IPS-NIHi7 (cell line): ENCODE results near the gene KCNK16.

Experiments used
- DNase-seq: peaks from one replicate; pipeline ENCODE4 v3.0.0; 2012; ENCODE audit warnings: mixed read lengths; ENCODE audit errors: extremely low spot score

KCNK16 gene

DNA sequence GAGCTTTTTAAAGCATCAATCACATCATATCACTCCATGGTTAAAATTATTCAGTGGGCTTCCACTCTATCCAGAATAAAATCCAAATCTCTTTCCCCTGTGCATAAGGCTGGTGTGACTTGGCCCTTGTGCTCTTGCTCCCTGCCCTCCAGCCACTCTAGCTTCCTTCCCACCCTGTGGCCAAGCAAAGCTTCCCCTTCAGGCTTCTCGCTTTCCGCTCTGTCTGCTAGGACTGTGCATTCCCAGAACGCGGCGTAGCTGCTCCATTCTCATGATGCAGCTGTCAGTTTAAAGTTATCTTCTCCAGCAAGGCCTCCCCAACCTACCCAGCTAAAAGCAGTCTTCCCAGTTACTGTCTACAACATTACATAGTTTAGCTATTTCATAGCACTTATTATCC, 19.4 kb upstream of the KCNK16 start:
- DNase-seq, result no peak

DNA sequence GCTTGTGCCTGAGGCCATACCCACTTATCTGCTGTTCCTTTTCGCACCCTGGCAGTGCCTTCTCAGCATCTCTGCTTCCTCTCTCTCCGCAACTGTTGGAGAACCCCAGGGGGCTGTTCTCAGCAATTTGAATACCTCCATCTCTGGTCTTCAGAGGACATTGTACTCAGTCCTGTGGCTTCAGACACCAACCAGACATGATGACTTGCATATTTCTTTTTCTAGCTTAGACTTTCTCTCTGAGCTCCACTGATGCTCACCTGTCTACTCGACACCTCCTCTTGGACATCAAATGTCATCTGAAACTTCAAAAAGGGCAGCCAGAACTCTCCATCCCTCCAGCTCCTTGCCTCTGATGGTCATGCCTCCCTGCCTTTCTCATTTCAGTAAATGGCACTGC, 18.9 kb upstream of the KCNK16 start:
- DNase-seq, result no peak

DNA sequence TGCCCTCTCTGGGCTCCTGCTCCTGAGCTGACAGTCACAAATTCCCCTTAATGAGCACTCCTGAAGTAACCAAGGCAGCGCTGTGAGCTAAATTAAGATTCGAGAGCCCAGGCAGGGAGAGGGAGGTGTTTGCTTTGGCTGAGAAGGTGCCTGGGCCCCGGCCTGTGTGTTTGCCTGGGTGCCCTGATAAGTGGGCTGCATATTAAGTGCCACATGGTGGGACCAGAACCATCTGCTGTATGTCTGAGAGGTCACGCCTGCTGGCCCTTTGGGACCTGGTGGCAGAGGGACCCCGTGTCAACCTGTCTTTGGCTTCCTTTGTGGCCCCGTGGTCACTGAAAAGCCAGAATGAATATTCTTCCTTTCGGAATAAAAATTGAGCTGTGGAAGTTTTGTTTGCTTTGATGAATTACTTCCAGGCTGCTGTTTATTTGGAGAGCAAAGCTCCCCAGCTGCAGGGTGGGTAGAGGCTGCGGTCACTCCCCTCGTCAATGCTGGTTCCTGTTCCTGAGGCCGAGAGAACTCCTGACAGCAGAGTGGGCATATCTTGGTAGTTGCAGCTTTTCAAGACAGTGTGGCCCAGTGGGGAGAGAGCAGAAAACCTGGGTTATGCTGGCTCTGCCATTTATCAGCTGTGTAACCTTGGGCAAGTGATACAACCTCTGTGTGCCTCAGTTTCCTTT, 17.5 kb upstream of the KCNK16 start:
- DNase-seq, result no peak

DNA sequence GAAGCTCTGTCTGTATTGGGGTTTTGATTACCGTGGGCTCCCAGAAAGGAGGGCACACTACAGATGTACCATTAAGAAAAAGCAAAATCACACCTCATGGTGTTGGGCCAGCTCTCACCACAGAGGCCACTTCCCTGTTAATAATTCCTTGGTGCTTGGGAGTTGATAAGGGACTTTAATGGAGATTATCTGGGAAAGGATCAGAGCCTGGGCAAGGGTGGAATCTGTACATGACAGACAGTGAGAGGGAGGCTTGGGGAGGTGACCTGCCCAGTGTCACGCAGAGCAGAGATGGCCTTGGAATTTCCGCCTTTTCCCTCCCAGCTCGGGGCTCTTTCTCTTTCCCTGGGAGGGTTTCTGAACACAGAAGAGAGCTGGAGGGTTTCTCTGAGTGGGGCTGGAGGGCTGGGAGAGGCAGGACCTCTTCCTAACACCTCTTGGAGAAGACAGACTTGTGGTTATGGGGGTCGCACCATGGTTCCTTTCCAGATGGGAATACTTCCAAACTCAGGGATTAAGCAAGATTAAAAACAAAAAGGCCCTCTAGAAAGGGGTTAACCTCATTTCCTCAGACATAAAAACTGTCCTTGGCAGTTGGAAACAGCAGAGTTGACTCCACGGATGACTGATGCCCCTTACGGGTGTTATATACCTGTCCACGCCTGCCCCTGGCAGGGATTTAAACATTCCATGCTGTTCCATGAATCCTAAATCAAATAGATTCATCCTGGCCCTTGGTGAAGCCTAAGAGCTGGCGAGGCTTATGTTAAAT, 16.8 kb upstream of the KCNK16 start:
- no peak for DNase-seq

DNA sequence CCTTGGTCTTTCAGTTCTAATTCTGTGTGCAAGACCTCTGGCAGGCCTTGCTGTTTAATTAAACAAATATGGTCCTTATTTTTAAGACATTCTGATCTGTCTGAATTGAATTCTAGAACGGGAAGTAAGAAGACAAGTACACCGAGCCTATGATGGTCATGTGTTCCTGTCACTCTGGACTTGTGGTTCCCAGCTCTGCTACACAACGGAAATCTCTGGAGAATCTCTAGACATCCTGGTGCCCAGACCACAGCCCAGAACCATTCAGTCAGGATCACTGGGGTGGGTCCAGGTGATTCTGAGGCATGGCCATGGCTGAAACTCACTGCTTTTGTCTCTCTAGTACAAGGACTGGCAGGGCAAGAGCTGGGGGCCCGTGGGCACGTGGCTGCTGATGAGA, 15.9 kb upstream of the KCNK16 start:
- DNase-seq, result no peak

DNA sequence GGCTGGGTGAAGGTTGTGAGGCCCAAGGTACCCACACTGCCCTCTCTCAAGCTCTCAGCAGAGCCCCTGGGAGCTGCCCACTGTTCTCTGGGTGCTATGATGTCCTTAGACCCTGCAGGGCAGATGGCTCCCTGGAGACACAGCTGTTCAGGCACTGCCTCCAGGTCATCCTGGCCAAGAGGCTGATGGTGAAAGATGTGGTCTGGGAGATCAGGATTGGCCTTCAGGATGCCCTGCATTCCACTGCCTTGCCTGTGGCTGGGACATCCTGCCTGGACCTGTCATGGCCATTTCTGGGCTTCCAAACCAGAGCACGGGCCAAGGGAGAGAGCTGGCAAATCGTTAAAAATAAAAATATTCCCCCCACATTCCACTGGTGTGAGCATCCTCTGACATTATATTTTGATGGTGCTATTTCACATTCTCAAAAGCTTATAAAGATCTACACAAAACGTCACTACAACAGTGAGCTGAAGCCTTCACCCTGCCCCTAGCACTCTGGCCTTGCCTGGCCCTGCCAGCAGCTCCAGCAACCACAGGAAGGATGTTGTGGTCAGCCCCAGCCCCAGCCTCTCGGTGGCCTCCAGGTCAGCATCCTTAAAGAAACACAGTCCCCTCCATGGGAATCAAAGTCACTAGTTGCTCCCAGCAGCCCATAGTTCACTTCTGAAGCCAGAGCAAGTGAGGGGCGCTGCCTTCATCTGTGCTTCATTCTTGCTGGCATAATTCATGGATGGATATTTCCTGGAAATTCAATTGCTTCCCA, 13.5 kb upstream of the KCNK16 start:
- DNase-seq, result no peak

DNA sequence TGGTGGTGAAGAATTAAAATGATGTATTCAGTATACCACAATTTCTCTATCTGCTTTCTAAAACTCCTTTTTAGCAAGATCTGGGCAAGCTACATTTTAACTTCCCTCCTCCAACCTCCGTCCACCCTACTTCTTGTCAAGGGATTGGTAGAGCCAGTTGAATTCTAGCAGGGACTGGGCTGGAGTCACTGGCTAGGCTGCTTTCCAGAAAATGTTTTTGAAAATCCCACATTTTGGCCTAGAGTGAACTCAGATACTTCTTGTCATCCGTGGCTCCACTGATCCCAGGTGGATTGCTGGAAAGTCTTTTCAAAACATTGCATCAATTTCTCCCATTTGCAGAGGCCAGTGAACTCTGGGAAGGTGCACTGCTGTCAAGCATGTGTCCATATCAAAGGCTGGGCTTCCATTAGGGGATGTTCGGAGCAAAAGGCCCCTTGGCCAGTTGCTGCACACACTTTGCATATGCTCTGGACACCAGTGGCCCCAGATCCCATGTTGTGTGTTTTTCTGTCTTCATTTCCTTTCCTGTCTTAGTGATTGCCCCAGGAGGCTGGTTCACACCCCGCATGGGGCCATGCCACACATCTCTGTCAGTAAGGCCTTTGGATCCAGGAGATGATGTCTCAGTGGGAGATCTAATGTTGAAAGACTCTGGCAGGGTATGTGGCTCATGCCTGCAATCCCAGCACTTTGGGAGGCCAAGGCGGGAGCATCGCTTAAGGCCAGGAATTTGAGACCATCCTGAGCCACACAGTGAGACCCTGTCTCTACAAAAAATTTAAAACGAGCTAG, 11.3 kb upstream of the KCNK16 start:
- DNase-seq, result no peak

DNA sequence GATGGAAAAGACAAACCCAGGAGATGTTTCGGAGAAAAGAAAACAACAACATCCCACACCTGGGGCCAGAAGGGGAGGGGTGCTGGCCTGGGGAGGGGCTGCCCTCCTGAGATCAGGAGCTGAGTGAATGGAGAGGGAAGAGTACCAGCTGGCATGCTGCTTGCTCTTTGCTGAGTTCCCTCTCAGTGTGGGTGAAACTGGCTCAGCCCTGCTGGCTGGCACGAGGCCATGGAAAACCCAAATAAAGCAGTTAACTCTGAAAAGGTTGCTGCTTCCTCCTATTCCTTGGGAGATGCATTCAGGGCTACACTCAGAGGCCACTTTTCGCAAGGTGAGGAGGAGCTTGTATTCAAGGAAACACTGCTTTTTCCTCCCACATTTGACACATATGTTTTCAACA, 8.0 kb upstream of the KCNK16 start:
- no peak for DNase-seq

DNA sequence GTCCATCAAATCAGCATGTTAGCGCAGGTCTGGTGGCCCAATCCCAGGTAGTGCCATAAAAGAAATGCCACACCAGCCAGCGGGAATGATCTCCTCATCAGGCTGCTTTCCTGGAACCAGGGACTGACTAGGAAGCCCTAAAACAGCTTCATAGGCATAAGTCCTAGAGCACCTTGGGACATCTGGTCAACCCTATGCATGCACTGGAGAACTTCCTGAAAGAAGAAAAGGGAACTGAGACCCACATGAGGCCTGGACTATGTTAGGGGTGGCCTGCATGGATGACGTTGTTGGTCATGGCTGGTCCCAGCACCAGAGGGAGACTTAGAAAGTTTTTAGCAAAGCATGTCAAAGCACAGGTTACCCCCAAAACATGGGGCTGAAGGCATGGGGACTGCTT, 7.6 kb upstream of the KCNK16 start:
- DNase-seq, result no peak

DNA sequence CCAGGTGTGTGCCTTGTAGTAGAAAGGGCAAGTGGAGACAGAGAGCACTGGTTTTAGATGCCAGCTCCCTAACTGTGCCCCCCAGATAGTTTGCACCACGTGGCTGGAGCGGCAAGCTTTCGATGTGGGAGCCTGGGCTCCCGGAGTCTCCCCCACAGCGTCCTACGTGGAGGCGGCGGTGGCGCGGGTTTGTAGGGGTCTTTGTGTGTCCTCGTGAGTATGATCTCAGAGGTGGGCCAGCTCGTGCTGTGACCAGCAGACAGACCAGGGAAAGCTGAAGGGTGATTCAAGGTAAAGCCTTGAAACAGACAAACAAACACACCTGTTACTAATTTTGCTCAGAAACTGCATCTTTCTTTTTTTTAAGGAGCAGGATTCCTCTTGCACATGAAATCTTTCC, 5.6 kb upstream of the KCNK16 start:
- DNase-seq, result no peak

DNA sequence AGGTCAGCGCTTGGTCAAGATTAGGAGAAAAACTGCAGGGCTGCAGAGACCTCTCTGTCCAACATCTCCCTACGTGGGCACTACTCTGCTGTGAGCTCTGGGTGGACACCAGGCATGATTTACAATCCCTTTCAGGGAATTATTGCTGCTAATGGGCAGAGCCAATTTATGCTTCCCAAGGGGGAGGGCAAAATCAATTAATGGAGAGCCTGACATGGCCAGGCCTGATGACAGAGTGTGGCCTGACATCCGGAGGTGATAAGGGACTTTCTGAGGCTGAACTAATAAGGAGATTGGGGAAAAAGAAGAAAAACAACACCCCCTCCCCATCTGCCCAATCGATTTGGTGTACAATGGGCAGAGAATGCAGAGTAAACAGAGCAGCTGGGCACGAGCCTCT, 5.0 kb upstream of the KCNK16 start:
- no peak for DNase-seq

DNA sequence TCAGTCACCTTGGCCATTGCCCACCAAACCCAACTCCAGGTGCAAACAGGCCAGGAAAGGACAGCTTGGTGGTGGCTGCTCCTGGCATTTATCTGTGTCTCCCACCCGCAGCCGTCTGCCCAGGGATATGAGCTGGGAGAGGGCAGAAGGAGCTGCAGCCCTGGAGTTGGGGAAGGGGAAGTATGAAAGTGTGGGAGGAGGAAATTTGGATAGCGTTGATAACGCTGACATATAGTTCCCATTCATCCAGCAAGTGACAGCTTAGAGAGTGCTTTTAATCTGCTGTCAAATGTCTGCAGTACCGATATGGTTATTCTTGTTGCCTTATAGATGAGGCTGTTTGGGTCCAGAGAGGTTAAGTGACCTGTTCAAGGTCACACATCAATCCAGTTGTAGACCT, 741 bp downstream of the KCNK16 start:
- DNase-seq, result no peak

DNA sequence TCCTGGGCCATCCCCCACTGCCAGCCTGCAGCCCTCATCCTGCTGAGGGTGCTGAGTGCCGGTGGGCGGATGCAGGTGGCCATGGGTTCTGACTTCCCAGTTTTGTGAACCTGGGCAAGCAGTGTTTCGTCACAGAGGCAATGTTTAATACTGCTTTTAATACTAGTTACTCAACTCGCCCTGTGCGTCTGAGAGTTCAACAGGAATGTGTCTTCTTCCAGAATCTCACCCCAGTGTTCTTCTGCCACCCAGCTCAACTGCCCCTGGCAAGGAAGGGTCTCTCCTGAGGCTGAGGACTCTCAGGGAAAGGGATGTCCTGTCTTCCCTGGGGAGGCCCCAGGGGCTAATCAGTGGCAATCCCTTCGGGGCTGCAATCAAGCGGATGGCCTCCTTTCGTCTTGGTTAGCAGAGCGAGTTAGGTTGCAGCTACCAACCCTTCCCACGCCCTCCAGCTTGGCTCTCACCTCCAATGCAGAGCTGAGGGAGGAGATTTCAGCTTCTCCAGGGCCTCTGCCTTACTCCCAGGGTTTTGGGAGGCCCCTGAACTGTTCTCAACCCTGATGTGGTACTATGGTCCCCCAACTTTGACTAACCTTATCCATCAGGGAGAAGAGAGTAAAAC, 2.0 kb downstream of the KCNK16 start:
- no peak for DNase-seq

DNA sequence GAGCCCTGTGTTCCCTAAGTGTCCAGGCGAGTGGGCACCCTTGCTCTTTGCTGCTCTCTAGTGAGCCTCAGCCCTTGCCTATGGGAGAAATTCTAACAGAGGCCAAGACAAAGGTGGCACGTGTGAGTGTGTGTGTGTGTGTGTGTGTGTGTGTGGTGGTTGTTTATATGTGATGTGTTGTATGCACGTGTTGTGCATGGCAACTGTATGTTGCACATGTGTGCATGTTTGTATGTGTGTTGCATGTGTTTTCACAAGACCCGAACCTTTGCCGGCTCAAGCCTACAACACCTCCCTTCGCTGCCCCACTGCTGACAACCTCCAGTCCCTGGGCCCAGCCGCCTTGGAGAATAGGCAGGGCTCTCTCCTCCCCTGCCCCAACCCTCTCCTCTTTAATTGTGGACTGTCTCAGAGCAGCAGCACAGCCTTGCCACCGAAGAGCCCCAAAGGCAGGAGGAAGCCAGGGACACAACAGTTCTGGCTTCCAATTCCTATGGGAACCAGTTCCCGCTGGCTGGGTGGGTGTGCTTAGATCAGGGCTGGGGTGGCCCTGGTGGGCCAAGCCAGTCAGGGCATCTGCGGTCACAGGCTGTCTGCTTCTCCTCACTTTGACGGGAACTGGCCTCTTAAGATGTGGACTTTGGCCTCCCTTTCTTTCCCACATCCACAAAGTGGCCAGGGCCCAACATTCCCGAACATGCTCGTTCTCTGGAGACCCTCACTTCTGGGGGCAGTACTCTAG, 2.7 kb downstream of the KCNK16 start:
- DNase-seq, result no peak

DNA sequence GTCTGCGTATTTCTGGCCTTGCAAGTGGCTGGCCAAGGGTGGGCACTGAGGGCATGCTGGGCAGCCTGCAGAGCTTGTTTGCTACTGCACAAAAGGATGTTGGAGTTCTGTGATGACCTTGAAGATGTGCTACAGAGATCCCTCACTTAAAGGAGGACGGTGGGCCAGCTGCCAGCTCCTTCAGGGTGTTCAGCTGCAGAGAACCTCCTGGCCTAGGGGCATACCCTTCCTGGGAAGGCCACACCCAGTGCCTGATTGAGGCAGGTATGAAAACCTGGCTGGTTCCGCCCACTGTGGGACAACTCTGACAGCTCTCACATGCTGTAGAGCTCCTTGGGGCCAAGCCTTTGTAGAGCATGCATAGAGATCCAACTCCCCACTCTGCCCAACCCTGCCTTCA, 5.2 kb downstream of the KCNK16 start:
- DNase-seq, result no peak

DNA sequence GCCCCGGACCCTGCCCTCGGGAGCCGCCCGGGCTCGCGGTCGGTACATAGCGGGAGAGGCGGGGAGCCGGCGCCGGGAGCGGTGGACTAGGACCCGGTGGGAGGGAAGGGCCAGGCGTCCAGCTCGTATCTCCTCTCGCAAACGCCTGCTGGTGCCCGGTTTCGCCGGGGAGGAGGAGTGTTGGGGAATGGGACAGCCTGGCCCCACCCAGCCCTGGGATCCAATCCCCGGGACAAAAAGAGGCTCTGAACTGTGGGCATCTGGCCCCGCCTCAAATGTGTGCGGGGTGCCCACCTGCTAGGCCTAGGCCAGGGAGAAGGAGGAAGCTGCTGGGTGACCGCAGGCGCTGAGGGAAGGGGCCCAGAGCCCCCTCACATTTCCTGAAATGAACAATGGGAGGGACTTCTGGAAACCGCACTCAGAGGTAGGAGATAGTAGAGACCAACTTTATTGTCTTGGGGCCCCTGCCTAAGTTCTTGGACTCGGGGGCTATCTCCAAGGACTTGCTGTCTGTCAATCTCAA, 8.2 kb downstream of the KCNK16 start, which contains the start of gene KCNK17:
Gene KCNK17 (minus strand): TSS at position 147 of the 523 bp plus-strand sequence. CDS start 99 bp downstream, at position 48.
- peak; percentile 67 for DNase-seq

DNA sequence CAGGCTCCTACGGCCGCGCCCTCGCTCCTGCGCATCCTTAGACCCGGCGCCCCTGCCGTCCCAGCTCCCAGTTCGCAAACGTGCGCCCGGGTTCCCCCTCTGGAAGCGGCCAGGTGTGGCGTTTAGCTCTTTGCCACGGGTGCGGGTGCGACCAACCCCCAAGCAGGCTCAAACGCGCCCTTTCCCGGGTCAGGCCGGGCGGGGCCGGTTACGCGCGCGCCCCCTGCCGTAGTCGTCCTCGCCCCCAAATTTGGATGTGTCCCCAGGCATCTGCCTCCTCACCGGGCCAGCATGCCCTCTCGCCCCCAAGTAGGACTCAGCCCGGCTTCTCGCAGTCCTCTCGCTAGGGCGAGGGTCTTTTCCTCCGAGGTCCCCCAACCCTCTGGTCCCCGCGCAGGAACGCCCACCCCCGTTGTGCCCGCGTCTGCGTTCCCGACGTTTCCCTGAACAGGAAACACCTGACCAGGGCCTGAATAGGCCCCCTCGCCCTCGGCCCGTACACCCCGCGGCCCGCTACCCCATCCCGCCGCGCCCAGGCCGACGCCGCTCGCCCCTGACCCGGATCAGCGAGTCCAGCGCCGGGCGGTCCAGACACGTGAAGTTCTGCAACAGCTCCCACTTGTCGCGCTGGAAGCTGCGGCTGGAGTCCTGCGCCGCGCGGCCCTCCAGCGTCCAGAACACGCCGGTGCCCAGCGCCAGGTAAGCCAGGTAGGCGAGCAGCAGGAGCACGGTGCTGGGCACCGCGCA, 8.8 kb downstream of the KCNK16 start:
- DNase-seq, result peak; percentile 51

DNA sequence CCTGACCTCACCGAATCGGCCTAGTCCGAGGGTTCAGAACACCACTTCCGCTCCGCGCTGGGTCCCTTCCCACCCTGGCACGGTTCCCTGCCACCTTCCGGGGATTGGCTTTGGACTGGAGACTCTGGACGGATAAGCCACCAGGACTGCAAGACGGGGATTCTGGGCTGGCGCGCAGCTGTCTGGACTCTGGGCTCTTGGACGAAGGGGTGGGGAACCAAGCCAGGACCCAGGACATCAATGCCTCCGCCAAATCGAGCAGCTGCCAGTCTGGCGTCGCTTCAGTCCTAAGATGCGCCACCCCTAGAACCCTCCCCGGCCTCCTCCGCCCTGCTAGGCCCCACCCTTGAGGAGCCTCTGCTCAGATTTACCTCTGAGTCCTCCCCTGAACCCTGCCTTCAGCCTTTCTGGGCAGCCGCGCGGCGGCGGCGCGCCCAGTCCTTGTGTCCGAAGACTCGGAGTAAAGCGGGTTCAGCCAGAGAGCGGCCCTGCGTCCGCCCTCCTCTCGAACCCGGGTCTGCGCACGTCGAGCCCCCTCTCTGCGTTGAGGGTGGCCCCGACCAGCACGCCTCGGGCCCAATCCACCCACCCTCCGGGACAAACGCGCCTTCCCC, 9.5 kb downstream of the KCNK16 start:
- DNase-seq, result no peak

DNA sequence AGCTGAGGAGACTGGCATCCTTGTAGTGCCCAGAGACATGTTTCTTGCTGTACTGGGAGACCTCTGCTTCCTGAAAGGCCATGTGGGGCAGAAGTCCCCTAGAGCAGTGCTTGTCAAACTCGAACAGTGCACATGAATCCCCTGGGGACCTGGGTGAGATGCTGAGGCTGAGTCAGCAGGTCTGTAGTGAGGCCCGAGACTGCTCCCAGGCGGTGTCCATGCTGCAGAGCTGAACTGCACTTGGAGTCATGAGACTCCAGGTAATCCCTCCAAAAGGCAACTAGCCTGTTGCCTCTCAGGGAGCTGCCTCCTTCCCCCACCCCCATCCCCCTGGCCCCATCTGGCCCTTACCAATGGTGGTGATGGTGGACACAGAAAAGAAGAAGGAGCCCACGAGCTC, 12.0 kb downstream of the KCNK16 start:
- no peak for DNase-seq
